Esophagus muscularis mucosa (tissue), 4 donors: Measurements from ENCODE around the gene PRDM16. TPM values are rescaled to one million over a fixed set of nuclear protein-coding genes. Genes with fewer than 3 reads are reported as not detected.
A peak's percentile ranks its signal among the peaks of the same experiment; 100 is the strongest.

Experiments used
- DNase-seq: peaks from one replicate; pipeline ENCODE4 v3.0.0-alpha.2; 2017; ENCODE audit errors: extremely low spot score
- H3K27ac ChIP-seq, 4 donors: fragments of 200-600 bp; sonication (generic); replicated peaks in 1 of 4; 1 replicate in 3 of 4; 2 replicates in 1 of 4; pipeline ENCODE4 v1.5.1; 2016 to 2019; ENCODE audit warnings: mild to moderate bottlenecking in 1 of 4
- H3K27me3 ChIP-seq, 4 donors: fragments of 200-600 bp; sonication (generic); one replicate each; pipeline versions ENCODE4 v1.5.1 to v1.6.0; 2016 to 2019
- H3K36me3 ChIP-seq, 4 donors: fragments of 200-600 bp; sonication (generic); one replicate each; pipeline ENCODE4 v1.5.1; 2016 to 2019
- H3K4me1 ChIP-seq, 4 donors: fragments of 200-600 bp; sonication (generic); one replicate each; pipeline ENCODE4 v1.5.1; 2016 to 2019
- H3K4me3 ChIP-seq, 4 donors: fragments of 200-600 bp; sonication (generic); 1 replicate in 2 of 4; 2 replicates in 2 of 4; pipeline ENCODE4 v1.5.1; 2016 to 2019; ENCODE audit warnings: mild to moderate bottlenecking in 4 of 4, moderate library complexity in 1 of 4
- H3K9me3 ChIP-seq, 4 donors: fragments of 200-600 bp; sonication (generic); 1 replicate in 3 of 4; 2 replicates in 1 of 4; pipeline ENCODE4 v1.5.1; 2016 to 2019
- EP300 ChIP-seq: sonication (generic); formaldehyde crosslinking; IDR thresholded peaks from one replicate; pipeline ENCODE4 v1.6.1; 2017; ENCODE audit warnings: antibody characterized with exemption
- POLR2A ChIP-seq: fragments of 450-650 bp; IDR thresholded peaks from one replicate; pipeline ENCODE4 v1.6.1; 2017; ENCODE audit warnings: antibody characterized with exemption, moderate library complexity, mild to moderate bottlenecking, low read depth
- POLR2AphosphoS5 ChIP-seq, 2 donors: sonication (generic); formaldehyde crosslinking; IDR thresholded peaks; one replicate each; pipeline ENCODE4 v1.6.1; 2017; ENCODE audit warnings: antibody characterized with exemption in 2 of 2
- WGBS: methylation state at CpG from one replicate; pipeline ENCODE4 v1.1.5; 2018; 5-methylcytosine and 5-hydroxymethylcytosine counted together
- intact Hi-C: fragments of 100-400 bp; cut with DNase I; formaldehyde crosslinking; loops from one replicate; pipeline ENCODE4 v1.15.1; 2023
- total RNA-seq, 4 donors: library from RNA; depleted of rRNA; stranded (reverse); fragments of >200 nt; gene quantifications; one replicate each; pipeline versions ENCODE4 v1.1.0 to v1.2.1, GENCODE V29; 2016
- TF ChIP-seq, protein P1 (sequence below), 3 experiments: fragments of 200-600 bp in 2 of 3; fragments of 450-650 bp in 1 of 3; sonication (generic) in 2 of 3; IDR thresholded peaks; one replicate each; pipeline ENCODE4 v1.5.1; 2017 to 2019; ENCODE audit warnings: antibody characterized with exemption in 3 of 3, mild to moderate bottlenecking in 2 of 3, moderate library complexity in 1 of 3

The PRDM16 gene
- total RNA-seq, 4 donors from 2014 or later: 1.2 to 4.4 (median 2.2) TPM

DNA sequence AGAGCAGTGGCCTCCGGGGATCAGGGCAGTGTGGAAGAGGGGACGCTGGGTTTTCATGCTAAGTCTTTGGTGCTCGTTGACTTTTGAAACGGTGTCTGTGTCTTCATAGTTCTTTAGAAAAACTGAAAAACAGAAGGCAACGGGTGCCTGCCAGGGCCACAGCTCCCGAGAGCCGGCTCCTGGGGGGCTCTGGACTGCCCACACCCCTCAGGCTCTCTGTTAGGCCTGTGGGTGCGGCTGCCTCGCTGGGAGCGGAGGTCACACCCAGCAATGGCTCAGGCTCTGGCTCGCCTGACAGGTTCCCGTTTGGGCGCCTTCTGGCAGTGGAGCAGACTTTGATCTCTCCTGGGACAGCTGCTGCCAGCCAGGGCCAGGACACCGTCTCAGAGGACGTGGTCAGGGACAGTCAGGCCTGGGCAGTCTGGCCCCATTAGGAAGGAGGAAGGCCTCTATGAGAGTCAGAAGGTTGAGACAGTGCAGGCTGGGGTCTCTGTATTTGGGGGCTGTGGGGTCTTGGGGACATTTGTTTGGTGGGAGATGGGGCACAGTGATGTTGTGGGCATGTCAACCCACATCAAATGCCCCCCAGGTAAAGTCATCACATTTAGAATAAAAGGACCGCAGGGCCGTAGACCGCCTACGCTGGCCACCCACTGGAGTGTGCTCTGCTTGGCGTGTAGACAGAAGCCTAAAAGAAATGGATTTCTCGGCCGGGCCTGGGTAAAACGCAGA lies 391.1 kb downstream of the PRDM16 start:
- H3K9me3 ChIP-seq: no peaks in the 10 kb centered on the region
- no peak overlapping the region for H3K4me3 ChIP-seq
- no peak for TF ChIP-seq POLR2AphosphoS5 (IDR thresholded peaks at IDR 0.05)
- TF ChIP-seq, protein P1, sequence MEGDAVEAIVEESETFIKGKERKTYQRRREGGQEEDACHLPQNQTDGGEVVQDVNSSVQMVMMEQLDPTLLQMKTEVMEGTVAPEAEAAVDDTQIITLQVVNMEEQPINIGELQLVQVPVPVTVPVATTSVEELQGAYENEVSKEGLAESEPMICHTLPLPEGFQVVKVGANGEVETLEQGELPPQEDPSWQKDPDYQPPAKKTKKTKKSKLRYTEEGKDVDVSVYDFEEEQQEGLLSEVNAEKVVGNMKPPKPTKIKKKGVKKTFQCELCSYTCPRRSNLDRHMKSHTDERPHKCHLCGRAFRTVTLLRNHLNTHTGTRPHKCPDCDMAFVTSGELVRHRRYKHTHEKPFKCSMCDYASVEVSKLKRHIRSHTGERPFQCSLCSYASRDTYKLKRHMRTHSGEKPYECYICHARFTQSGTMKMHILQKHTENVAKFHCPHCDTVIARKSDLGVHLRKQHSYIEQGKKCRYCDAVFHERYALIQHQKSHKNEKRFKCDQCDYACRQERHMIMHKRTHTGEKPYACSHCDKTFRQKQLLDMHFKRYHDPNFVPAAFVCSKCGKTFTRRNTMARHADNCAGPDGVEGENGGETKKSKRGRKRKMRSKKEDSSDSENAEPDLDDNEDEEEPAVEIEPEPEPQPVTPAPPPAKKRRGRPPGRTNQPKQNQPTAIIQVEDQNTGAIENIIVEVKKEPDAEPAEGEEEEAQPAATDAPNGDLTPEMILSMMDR (IDR thresholded peaks at IDR 0.05): no peak
- no peak for TF ChIP-seq POLR2A
- no peak for TF ChIP-seq EP300
- WGBS: 85% methylated on average over 15 of the region's 23 CpGs
- intact Hi-C loops: no loop called here
- no peak for DNase-seq
- H3K36me3 ChIP-seq: no peaks in the 10 kb centered on the region
- peak overlapping the region in 3 of 4 donors; percentile 10 to 42 (median 13) for H3K27ac ChIP-seq
- peaks cover 11 to 20% (median 18%) of the 10 kb centered on the region in 4 donors for H3K4me1 ChIP-seq
- peaks cover 0 to 29% (median 3%) of the 10 kb centered on the region in 4 donors for H3K27me3 ChIP-seq

DNA sequence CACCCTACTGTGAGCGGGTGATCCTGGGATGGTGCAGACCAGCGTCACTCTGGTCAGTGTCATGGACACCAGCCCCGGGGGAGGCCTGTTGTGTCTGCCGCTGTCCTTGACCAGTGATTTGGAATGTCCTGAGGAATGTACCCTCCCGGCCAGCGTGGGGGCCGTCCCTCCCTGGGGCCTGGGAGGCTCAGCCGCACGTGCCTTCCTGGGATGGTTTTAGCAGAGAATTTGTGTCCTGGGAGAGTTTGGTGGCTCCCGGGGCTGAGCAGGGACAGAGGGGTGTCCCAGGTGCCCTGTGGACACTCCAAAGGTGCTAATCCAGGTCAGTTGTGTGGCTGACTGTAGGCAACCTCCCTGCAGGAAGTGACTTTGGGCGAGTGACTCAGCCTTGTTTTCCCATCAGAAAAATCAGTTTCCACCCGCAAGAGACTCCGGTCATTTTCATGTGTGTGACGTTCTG lies 391.7 kb downstream of the PRDM16 start:
- DNase-seq: no peak
- peaks cover 9 to 16% (median 15%) of the 10 kb centered on the region in 4 donors for H3K4me1 ChIP-seq
- WGBS: 72% methylated on average over 9 of the region's 14 CpGs

DNA sequence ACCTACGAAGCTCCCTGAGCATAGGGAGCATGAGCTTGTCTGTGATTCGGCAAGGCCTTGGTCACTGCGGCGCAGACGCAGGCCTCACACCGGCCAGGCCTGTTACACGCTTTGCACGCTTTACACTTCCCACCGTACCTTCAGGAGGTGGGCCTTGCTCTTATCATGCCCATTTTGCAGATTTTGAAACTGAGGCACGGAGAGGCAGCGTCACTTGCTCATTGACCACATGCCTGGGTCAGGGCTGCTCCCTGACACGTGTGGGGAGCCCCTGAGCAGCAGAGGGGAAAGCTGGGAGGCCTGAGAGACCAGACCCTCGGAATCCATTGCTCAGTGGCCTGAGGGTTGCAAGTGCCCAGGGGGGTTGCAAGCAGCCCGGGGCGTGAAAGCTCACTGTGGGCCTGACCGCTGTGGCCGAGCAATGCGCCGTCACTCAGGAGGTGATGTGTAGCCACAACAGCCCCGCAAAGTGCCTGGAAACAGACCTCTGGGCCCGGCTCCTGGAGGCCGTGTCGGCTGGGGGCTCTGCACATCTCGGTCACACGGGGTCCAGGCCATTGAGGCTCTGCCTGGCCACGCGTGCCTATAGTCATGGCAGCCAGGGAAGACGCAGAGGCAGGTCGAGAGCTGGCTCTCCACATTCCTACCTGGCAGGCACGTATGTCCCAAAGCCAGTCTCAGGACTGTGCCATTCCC lies 392.4 kb downstream of the PRDM16 start:
- no peak overlapping the region for H3K27ac ChIP-seq
- 95% methylated on average over 22 of the region's 30 CpGs for WGBS
- DNase-seq: no peak
- H3K27me3 ChIP-seq: peaks cover 0 to 23% (median 0%) of the 10 kb centered on the region in 4 donors
- peaks cover 9 to 16% (median 14%) of the 10 kb centered on the region in 4 donors for H3K4me1 ChIP-seq
- intact Hi-C loops: no loop called here
- no peak for TF ChIP-seq POLR2A
- TF ChIP-seq, protein P1 (IDR thresholded peaks at IDR 0.05): no peak
- TF ChIP-seq EP300: no peak
- TF ChIP-seq POLR2AphosphoS5 (IDR thresholded peaks at IDR 0.05): no peak
- no peaks in the 10 kb centered on the region for H3K36me3 ChIP-seq
- no peak overlapping the region for H3K4me3 ChIP-seq
- no peaks in the 10 kb centered on the region for H3K9me3 ChIP-seq

More for the DNA sequence above, 391.7 kb downstream of the PRDM16 start:
- Histone ChIP-seq H3K36me3 (no peaks in the 10 kb centered on the region), H3K27ac (peak overlapping the region in 2 of 4 donors; percentile 10 to 42), H3K4me3 (no peak overlapping the region), H3K27me3 (peaks cover 0 to 29% (median 0%) of the 10 kb centered on the region in 4 donors), H3K9me3 (no peaks in the 10 kb centered on the region)
- TF ChIP-seq EP300 (no peak), POLR2AphosphoS5 (IDR thresholded peaks at IDR 0.05) (no peak), POLR2A (no peak)
- TF ChIP-seq, protein P1 (IDR thresholded peaks at IDR 0.05): no peak
- intact Hi-C loops: no loop called here

- Histone ChIP-seq H3K27ac (no peak overlapping the region), H3K4me1 (peaks cover 9 to 16% (median 14%) of the 10 kb centered on the region in 4 donors), H3K27me3 (peaks cover 0 to 22% (median 0%) of the 10 kb centered on the region in 4 donors), H3K4me3 (no peak overlapping the region), H3K36me3 (no peaks in the 10 kb centered on the region), H3K9me3 (no peaks in the 10 kb centered on the region)
- TF ChIP-seq EP300 (no peak), POLR2A (no peak), POLR2AphosphoS5 (IDR thresholded peaks at IDR 0.05) (no peak)
- TF ChIP-seq, protein P1 (IDR thresholded peaks at IDR 0.05): no peak
- WGBS: 97% methylated on average over 6 of the region's 13 CpGs
- no peak for DNase-seq
- intact Hi-C loops: no loop called here
These were observed 392.9 kb downstream of the PRDM16 start for GRCh38 chr1:3461934-3462275.
